CD4-positive, alpha-beta T cell treated with Interleukin-1 beta for 1 hour (primary cell): ENCODE measurements around the gene DDX54.
"Not testable (repeated sequence)": the region's sequence is repeated elsewhere in the genome, so short reads cannot be mapped to it uniquely, and the experiment has no call there.

Source experiments
- DNase-seq, 2 donors: peaks; one replicate each; pipeline ENCODE4 v3.0.0-alpha.2; 2020 to 2022

DDX54 gene

DNA sequence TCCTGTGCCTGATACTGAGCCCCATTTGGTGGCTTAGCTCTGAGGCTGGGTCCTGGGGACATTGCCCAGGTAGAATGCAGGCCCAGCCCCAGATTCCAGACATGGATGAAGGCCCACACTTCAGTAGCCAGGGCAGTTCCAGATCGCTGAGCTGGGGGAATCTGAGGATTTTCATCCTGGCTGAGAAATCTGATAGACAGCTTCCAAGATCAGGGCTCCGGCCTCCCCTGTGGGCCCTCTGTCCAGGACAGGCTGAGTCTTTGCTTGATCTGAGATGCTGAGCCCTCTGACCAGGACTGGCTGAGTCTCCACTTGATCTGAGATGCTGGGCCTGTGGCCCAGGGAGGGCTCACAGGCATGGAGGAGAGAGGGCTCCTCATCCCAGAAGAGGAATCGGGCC lies 46.5 kb downstream of the DDX54 start:
- no peak for DNase-seq

DNA sequence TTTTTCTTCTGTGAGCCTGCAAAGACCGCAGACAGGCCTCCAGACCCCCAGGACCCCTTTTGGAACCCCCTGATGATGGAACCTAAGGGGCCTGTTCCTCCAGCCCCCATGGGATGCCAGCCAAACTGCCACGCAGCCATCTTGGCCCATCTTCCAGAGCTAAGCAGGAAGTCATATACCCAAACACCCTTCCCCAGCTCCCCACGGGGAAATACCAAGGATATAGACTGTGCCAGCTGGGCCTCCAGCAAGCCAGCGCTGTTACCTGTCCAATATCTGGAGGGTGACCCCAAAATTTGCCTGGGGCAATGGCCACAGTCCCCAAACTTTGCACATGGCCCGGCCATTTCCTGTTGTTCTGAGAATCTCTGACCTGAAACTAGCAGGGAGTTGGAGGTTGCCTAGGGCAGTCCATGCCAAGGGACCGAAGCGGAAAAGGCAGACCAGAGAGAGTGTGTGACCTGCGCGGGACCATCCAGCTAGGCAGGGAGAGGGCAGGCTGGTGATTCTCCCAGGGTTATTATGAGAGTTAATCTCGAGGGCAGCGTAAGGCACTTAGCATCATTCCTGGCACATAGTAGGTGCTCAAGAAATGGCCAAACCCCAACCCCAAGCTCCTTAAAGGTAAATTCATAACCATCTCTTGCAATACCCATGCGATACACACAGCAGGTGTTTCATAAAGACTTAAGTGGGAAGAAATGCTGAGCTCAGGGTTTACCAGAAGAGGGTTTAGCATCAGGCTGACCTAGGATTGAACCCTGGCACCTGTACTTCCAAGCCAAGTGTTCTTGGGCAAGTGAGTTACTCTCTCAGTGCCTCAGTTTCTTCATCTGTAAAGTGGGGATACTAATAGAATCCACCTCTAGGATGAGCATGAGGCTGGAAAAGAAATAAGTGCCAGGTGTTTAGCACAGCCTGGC lies 47.2 kb downstream of the DDX54 start:
- DNase-seq = no peak

DNA sequence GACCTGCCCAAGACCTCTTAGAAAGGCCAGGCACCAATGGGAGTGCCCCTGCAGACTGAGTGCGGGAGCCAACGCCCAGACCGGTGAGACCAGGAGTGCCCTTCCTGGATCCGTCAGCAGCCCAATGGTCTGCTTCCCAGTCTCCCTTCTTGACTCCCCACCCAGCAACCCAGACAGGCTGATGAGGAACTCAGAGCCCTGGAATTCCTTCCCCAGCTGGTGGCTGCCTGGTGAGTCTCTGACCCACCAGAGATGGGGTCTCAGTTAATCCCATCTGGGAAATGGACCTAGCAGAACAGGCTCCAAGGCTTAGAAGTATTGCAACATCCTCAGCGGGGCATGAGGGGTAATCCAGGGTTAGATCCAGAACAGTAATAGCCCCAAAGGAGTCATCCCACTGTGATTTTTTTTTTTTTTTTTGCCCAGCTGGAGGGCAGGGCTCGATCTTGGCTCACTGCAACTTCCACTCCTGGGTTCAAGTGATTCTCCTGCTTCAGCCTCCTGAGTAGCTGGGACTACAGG lies 48.2 kb downstream of the DDX54 start:
- no peak for DNase-seq

DNA sequence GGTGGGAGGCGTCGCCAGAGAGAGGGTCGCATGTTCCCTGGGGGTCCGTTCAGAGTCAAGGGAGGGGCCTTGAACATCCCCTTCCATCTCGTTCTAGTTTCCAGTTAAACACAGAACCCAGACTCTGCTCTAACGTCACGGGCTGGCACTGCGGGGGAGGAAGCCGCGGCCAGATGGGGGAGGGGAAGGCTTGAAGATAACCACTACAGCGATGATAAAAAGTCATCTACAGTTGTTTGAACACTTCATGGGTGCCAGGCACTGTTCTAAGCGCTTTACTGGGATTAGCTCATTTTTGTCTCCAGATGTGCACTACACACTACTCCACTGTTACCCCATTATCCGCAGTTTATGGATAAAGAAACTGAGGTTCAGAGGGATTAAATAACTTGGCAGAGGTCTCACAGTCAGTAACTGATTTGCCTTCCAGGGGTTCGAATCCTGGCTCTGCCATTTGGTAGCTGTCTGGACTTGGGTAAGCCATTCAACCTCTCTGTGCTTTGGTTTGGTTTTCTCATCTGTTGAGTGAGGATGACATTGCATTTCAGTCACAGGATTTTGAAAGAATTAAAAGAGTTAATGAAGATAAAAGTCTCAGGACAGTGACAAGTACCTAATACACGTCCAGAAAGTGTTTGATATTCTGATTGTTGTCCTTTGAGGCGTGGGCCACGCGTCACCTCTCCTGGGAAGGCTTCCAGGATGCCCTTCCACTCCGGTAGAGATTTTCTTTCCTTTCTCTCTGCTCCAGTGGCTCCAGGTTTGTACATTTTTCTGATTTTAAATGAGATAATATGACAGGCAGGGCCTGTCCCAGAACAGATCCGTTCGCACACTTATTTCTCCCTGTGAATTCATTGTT lies 48.9 kb downstream of the DDX54 start:
- DNase-seq = peak; percentile 54 to 70

DNA sequence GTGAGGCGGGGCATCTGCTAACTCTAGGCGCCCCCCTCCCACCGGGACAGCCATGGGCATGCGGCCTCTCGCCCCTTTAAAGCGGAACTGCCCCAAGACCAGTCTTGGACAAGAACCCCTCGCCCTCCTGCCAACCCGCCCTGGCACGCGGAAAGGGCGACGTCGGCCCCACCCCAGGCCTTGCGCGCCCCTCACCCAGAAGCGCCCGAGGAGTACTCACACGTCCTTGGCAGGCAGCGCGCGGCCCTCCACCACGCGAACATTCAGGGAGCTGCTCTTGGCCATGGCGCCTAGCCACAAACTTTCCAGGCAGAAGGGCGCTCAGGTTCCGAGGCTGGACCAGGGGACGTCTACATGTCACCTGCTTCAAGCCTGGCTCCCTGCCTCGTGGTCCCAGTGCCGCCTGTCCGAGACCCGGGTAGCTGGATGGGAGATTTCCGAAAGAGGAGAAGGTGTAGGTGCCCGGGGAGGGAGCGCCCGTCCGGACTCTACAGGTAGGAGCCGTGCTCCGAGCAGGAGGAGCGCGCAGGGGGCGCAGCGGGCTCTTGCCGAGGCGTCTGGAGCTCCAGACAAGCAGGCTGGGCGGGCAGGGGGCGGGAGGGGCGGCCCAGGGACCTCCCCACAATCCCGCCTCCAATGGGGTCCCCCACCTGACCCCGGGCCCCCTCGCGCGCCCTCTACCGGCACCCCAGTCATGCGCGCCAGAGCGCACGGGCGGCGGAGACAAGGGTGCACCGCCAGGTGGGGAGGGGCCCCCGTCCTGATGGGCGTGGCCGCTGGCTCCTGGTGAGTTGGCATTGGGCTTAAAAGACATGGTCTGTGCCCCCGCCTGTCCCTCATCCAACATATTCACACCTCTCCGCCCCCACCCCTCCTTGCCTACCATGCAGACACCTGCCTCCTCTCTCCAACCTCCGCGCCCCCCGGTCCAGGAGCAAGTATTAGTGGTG lies 49.8 kb downstream of the DDX54 start, which contains the start of gene RASAL1:
RASAL1 (minus strand) TSS at position 584 of the 950 bp plus-strand sequence; CDS start at position 285, 299 bp downstream.
- DNase-seq = peak; percentile 78 to 80

DNA sequence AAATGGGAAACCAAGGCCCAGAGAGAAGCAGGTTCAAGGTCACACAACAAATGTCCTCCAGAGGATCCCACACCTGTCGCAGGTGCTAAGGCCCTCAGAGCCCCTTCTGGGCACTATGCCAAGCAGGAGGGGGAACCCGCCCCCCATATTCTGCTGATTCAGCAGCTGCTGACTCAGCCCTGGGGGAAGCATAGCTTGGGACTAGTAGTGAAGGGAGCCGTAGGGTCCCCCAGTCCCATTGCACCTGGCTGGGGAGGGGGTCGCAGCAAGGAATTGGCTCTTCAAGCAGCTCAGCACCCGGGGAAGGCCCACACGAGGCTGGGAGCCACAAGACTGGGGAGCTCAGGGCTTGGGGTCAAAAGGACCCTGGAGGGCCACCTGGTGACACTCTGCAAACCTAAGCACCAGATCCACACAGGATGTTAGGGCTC lies 50.7 kb downstream of the DDX54 start:
- DNase-seq = no peak

DNA sequence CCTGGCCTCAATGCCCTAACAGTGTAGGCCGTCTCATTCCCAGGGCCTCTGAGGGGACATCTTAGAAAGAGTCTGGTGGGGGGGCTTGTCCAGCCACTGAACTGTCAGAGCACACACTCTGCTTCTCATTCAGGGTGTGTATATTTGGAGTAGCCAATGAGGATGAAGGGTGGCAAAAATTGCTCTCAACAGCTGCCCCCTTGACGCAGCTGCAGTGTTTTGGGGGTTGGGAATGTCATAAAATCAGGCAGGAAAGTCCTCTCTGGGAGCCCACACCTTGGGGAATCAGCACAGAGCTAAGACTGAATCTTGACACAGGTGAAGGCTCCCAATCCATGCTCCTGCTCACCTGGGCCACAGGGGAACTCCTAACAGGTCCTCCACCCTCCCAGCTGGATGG lies 51.2 kb downstream of the DDX54 start:
- no peak for DNase-seq

DNA sequence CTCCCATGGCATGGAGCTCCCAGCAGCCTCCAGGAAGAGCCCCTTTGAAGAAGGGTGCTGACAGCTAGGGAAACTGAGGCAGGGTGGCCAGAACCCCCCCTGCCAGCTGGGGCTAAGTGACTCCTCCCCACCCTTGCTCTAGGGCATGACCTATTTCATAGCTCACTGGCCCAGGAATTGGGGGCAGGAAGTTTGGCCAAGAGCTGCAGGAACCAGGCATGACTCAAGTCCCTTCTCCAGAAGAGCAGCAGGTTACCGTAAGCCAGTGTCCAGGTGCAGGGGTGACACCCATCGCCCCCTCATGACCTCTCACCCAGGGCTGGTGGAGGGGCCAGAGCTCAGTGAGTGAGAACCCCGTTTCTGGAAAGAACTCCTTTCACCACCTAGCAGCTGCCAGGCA lies 51.6 kb downstream of the DDX54 start:
- no peak for DNase-seq

DNA sequence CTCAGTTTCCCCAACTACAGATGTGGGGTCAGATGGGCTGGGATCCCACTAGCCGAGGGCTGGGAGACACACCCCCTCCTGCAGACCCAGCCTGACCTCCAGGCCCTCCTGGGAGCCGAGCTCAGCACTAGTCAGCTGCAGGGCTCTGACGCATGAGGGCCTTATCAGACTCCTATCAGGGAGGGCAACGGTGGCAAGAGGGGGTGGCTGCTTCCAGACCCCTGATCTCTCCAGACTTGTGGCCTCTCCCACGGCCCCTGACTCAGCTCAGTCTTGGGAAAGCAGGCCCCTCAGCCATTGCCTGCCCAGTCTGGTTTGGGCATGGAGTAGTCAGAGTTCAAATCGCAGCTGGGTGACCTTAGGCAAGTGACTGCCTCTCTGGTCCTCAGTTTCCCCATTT lies 52.2 kb downstream of the DDX54 start:
- no peak for DNase-seq

DNA sequence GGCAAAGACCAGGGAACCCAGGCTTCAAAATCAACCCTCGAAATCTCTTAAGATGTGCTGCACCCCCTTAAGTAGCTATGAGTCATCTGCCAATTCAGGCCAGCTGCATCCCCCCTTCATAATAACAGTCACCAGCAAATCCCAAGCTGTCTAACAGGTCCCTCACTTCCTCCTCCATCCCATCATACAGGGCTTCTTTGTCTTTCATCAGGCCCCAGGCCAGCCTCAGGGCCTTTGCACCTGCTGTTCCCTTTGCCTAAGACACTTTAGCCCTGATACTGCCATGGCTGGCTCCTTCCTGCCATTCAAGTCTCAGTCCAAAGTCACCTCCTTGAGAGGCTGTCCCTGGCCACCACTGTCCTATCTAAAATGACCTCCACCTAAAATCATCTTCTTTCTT lies 53.7 kb downstream of the DDX54 start:
- no peak for DNase-seq

DNA sequence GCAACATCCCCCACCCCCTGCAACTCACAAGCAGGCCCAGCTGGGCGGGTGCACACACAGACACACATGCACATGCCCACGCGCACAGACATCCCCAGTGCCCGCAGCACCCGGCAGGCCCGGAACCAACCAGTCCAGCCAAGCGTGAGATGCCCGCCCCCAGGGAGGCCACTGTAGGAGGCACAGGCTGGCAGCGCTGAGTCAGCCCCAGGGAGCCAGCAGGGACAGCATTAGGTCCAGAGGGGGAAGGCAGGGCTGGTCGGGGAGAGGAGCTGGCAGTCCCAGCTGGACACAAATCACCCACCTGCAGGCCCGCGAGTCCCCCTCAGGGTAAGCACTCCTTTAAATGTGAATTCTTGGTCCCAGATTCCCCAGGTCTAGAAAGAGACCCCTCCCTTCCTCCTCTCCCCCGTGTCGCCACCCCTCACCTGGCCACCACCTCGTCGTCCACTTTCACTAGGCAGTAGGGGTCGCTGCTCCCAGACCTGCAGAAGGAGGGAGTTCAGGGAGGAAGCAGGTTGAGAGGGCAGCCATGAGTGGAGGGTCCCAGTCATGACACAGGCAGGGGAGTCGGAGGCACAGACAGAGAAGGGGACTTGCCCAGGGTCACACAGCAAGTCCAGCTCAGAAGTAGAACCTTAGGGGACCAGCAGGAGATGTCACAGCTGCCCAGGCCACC lies 54.7 kb downstream of the DDX54 start:
- peak in 1 of 2 donors; percentile 28 for DNase-seq

DNA sequence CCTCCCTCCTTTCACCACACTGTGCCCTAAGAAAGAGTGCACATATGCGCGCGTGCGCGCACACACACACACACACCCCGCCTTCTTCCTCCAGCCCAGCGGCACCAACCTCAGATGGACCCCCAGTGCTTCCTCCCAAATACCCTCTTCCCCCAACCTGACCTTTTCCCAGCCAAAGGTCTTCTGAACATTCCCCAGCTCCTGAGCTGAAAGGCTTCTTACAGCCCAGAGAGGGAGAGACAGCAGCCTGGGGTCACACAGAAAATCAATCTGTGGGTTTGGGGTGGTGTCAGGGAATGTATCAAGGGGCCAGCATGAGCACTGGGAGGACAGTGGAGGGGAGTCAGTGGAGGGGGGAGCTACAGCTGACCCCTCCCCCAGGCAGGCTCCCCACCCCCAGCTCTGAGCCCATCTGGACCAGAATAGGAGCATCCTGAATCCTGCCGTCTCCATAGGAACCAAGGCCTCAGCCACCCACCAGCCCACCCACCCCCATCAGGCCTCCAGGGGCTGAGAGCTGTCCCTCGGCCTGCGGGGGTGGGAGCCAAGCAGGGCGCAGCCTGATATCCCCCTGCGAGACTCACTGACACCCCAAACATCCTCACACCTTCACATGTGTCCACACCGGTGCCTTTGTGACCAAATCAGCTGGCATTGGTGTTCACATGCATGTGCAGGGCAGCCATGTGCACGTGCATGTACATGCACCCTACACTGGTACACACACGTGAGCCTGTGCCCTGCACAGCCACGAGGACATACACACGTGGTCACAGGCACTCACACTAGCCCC lies 55.4 kb downstream of the DDX54 start:
- no peak for DNase-seq

DNA sequence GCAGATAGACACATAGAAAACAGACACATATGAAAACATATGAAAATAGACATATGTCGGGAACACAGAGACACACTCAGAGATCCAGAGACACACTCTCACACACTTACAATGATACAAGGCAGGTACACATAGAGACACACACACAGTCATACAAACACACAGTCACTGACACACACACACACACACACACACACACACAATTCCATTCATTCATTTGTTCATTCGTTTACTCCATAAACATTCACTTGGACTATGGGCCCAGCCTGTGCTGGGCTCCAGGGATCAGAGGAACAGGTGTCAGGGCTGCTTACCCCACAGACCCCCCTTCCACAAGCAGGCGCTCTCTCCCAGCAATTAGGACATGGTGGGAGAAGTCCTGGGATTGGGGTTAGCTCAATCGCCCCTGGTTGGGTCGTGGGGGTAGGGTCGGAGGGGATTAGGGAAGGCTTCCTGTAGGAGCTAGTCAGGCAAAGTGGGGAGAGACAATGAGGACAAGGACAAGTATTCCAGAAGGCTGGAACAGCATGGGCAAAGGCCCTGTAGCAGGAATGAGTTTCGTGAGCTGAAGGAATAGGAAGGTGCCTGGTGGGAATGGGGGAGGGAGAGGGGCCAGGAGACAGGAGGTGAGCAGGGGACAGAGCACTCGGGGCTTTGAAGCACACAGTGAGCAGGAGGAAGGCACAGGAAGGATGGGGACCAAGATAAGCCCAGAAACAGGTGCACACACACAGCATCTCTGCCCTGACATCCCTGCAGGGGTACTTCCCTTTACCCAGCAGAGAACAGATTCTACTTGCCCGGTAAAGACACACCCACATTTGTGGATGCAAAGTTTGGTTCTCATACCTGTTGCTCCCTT lies 56.2 kb downstream of the DDX54 start:
- no peak for DNase-seq

DNA sequence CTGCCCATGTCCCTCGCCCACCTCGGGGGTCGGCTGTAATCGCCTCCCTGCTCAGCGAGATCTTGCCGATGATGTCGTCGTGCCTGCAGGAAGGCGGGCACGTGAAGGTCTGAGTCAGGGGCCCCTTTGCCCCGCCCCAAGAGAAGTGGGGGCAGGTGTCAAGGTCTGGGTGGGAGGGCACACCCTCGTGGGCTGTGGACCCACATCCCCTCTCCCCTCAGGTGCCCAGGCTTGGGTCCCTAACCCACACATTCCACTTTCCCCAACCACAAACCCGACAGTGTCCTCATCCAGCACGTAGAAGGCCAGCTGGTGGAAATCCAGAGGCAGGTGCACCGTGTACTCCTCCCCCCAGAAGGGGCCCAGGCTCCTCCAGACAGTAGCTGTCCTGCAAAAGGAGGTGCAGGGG lies 57.5 kb downstream of the DDX54 start:
- DNase-seq = no peak

DNA sequence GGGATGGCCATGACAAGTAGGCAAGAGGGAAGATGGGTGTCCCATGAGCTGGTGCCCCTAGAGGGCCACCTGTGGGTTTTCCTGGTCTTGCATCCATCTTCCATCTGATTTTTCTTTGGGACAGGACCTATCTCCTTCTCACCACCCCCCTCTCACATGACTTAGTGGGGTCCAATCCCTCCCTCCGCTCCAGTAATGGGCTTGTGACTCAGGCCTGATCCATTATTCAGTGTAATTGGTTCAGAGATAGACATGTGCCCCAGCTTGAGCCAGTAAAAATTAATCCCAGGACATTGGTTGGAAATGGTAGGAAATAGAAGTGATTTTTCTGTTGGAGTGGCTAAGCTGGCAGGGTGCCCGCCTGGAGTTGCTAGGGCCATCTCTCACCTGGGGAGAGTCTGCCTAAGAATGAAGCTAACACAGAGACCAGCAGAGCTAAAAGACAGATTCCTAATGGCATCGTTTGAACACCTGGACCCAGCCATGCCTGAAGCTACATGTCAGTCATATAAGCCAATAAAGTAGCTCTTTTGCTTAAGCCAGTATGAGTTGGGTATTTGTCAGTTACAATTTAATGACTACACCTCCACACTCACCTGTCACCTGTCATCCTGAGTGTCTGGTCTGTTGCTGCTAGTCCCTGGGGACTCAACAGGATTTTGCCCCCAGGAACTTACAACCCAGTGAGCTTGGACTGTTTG lies 64.5 kb downstream of the DDX54 start:
- DNase-seq = no peak

DNA sequence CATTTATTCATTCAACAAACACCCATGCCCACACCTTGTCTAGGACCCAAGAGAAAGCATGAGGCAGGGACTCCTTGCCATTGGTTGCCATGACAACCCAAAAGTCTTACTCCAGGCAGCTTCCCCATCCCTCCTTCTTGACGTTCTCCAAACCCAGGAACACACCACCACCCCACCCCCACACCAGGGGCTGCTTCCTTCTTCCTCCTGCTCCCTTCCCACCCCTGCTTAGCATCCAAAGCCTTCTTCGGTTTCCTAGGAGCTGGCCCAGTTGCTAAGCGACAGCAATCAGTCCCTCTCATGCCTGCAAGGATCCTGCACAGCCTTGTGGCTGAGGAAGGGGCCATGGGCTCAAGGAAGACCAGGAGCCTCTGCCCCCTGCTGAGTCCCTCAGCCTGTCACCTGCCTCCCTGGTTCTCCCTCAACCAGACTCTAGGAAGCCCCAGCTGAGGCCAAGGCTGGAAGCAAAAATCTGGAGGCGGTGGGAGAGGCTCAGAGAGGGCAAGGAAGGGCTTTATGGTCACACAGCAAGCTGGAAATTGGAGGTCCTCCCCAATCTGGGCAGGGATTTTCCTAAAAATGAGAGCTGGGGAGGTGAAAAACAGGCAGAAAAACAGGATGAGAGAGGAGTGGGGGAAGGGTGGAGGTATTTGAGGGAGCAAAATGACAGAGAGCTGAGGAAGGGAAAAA lies 65.2 kb downstream of the DDX54 start:
- no peak for DNase-seq

DNA sequence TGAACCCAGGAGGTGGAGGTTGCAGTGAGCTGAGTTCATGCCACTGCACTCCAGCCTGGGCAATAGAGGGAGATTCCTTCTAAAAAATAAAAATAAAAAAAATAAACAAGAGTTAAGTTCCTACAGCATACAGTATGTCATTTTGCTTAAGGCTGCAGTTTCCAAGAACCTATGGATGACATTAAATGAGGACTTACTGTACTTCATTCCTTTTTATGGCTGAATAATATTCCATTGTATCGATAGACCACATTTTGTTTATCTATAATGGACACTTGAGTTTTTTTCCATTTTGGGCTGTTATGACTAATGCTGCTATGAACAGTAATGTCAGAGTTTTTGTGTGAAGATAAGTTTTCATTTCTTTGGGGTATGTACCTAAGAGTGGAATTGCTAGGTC lies 67.1 kb downstream of the DDX54 start:
- no peak for DNase-seq

DNA sequence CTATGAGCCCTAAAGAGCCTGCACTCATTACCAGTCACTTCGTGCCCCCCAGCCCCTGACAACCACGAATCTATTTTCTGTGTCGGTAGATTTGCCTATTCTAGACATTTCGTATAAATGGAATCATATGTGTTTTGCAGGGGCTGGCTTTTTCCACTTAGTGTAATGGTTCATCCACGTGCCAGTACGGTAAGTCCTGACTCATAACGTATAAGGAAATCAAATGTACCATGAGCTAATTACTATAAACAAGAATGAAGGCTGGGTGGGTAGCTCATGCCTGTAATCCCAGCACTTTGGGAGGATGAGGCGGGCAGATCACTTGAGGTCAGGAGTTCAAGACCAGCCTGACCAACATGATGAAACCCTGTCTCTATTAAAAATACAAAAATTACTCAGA lies 67.6 kb downstream of the DDX54 start:
- not testable (repeated sequence) for DNase-seq

DNA sequence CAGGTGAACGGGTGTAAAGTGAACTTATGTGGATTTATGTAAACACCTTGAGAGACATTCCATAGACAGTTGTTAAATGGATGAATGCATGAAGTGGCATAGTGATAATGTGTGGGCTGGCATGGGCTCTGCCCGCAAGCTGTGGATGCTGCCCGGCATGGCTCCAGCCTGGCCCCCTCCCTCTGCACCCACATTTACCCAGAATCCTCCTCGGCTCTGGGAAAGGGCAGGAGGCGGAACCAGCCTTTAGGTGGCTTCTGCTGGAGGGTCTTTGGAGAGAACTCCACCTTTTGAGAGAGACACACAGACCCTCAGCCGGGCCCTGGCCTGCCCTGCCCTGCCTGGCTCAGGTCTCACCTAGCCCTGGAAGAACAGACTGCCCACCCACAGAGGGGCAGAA lies 68.4 kb downstream of the DDX54 start:
- DNase-seq = no peak
